Mesothelial cell of epicardium (in vitro differentiated cells): ENCODE data around the gene P2RY8. TPM values are rescaled to one million over a fixed set of nuclear protein-coding genes. Genes with fewer than 3 reads are reported as not detected.
"Not testable (repeated sequence)": the region's sequence is repeated elsewhere in the genome, so short reads cannot be mapped to it uniquely, and the experiment has no call there.

Source experiments
- DNase-seq, 2 experiments: peaks; one replicate each; pipeline ENCODE4 v3.0.0; 2021; ENCODE audit warnings: low spot score in 2 of 2; ENCODE audit not compliant: unreplicated experiment in 2 of 2
- H3K27ac Mint-ChIP-seq: 2 replicates; pipeline ENCODE4 v1.8.0; 2021; ENCODE audit warnings: mixed read lengths
- H3K27me3 Mint-ChIP-seq: 2 replicates; pipeline ENCODE4 v1.8.0; 2021; ENCODE audit warnings: low read depth, mixed read lengths
- H3K36me3 Mint-ChIP-seq: 2 replicates; pipeline ENCODE4 v1.8.0; 2021; ENCODE audit warnings: mixed read lengths
- H3K4me1 Mint-ChIP-seq: 2 replicates; pipeline ENCODE4 v1.8.0; 2021; ENCODE audit warnings: mixed read lengths
- H3K4me3 Mint-ChIP-seq: 2 replicates; pipeline ENCODE4 v1.8.0; 2021; ENCODE audit warnings: mild to moderate bottlenecking, moderate library complexity, mixed read lengths
- H3K9me3 Mint-ChIP-seq: 2 replicates; pipeline ENCODE4 v1.8.0; 2021; ENCODE audit warnings: mixed read lengths
- total RNA-seq: library from RNA; stranded (reverse); gene quantifications from 3 replicates; pipeline ENCODE4 v1.2.1, GENCODE V29; 2021
- TF ChIP-seq, protein P1 (sequence below): fragments of 200-600 bp; sonication (generic); IDR thresholded peaks from one replicate; pipeline ENCODE4 v1.5.0; 2021; ENCODE audit warnings: antibody characterized with exemption; ENCODE audit not compliant: unreplicated experiment

P2RY8 gene
- total RNA-seq, 1 donor from 2014 or later = not detected

DNA sequence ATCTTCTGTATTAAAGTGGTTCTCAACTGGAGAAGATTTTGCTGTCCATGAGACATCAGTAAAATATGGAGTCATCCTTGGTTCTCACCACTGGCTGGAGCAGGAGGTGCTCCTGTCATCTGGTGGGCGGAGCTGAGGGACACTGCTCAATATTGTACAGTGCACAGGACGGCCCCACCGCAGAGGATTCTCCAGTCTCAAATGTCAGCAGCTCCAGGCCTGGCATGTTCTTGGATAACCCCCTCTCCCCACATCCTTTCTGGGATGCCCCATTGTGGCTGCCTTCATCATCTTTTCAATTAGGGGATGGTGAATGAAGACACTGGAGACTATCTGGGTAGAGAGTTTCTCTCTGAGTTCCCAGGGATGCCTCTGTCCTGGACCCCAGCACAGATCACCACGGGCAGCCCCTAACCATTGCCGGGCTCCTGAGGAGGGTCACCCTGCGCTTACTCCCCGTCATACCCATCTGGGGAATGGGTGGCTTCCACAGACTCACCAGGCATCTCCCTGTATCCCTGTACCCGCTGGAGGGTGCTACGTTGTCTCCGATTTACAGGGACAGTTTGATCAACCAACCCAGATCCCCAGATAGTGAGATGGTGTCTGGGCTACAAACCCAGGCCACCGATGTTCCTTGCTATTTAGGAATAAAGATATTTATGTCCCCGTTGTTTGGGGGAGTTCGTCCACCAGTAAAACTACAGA is 21.9 kb upstream of the P2RY8 start:
- TF ChIP-seq, protein P1, sequence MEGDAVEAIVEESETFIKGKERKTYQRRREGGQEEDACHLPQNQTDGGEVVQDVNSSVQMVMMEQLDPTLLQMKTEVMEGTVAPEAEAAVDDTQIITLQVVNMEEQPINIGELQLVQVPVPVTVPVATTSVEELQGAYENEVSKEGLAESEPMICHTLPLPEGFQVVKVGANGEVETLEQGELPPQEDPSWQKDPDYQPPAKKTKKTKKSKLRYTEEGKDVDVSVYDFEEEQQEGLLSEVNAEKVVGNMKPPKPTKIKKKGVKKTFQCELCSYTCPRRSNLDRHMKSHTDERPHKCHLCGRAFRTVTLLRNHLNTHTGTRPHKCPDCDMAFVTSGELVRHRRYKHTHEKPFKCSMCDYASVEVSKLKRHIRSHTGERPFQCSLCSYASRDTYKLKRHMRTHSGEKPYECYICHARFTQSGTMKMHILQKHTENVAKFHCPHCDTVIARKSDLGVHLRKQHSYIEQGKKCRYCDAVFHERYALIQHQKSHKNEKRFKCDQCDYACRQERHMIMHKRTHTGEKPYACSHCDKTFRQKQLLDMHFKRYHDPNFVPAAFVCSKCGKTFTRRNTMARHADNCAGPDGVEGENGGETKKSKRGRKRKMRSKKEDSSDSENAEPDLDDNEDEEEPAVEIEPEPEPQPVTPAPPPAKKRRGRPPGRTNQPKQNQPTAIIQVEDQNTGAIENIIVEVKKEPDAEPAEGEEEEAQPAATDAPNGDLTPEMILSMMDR = no peak
- H3K27ac Mint-ChIP-seq = no peak overlapping the region
- no peaks in the 10 kb centered on the region for H3K36me3 Mint-ChIP-seq
- peaks cover 14% of the 10 kb centered on the region for H3K9me3 Mint-ChIP-seq
- DNase-seq = peak in 1 of 2 experiments; percentile 29
- H3K4me3 Mint-ChIP-seq = no peak overlapping the region
- no peaks in the 10 kb centered on the region for H3K4me1 Mint-ChIP-seq
- H3K27me3 Mint-ChIP-seq = peaks cover 14% of the 10 kb centered on the region

DNA sequence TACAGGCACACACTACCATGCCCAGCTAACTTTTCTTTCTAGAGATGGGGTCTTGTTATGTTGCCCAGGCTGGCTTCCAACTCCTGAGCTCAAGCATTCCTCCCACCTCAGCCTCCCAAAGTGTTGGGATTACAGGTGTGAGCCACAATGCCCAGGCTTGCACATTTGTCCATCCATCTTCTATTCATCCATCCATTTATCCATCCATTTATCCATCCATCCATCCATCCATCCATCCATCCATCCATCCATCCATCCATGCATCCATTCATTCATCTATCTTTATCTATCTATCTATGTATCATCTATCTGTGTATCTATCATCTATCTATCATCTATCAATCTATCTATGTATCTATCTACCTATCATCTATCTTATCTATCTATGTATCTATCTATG is 20.5 kb upstream of the P2RY8 start:
- not testable (repeated sequence) for H3K4me1 Mint-ChIP-seq, H3K36me3 Mint-ChIP-seq, DNase-seq, H3K4me3 Mint-ChIP-seq, H3K27ac Mint-ChIP-seq
- Mint-ChIP-seq H3K27me3 (peaks cover 14% of the 10 kb centered on the region), H3K9me3 (peaks cover 14% of the 10 kb centered on the region)

DNA sequence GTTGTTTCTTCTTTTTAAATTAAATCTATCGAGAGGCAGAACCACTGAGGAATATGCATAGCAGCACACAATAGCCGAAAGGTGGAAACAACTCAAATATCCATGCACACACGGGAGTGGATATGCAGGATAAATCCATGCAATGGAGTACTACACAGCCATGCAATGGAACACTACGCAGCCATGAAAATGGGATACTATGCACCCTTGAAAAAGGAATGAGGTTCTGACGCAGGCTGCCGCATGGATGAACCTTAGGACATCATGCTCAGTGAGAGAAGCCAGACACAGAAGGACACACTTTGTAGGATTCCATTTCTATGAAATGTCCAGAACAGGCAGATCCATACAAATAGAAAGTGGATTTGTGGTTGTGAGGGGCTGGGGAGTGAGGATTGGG is 18.4 kb upstream of the P2RY8 start:
- H3K4me3 Mint-ChIP-seq = no peak overlapping the region
- TF ChIP-seq, protein P1 = no peak

DNA sequence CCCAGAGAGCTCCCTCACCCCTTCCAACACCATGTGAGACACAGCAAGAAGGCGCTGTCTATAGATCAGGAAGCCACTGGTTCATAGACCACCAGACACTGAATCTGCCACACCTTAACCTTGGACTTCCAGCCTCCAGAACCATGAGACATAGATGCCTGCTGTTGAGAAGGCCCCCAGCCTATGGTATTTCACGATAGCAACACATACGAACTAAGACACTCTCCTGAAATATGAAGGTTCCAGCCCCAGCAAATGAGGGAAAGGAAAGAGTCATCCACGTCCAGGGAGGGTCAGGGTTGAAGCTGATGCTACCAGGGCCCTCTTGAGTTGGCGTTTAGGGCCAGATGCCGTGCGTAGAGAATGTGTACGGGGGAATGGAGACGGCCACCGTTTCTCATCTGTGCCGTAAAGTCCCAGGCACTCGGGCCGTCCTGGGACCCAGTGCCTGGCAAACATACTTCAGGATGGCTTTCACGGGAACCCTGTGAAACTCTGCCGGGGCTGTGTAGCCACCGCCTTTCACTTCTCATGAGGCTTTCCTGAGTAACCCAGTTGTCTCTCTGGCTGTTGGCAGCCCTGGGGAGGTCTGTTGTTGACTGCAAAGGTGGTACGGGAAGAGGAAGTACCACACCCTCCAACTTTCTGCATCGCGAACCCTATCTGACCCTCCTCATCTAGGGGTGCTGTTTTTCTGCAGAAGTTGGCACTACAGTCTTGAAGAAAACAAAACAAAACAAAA is 17.7 kb upstream of the P2RY8 start:
- DNase-seq = peak in 1 of 2 experiments; percentile 20
- H3K4me3 Mint-ChIP-seq = no peak overlapping the region
- TF ChIP-seq, protein P1 = no peak
- H3K4me1 Mint-ChIP-seq = no peaks in the 10 kb centered on the region
- H3K9me3 Mint-ChIP-seq = peaks cover 14% of the 10 kb centered on the region
- H3K36me3 Mint-ChIP-seq = no peaks in the 10 kb centered on the region
- no peak overlapping the region for H3K27ac Mint-ChIP-seq
- peaks cover 6% of the 10 kb centered on the region for H3K27me3 Mint-ChIP-seq

More for the DNA sequence above, 18.4 kb upstream of the P2RY8 start:
- Mint-ChIP-seq H3K27ac (no peak overlapping the region), H3K9me3 (peaks cover 14% of the 10 kb centered on the region), H3K36me3 (no peaks in the 10 kb centered on the region), H3K4me1 (no peaks in the 10 kb centered on the region), H3K27me3 (peaks cover 9% of the 10 kb centered on the region)
- no peak for DNase-seq

DNA sequence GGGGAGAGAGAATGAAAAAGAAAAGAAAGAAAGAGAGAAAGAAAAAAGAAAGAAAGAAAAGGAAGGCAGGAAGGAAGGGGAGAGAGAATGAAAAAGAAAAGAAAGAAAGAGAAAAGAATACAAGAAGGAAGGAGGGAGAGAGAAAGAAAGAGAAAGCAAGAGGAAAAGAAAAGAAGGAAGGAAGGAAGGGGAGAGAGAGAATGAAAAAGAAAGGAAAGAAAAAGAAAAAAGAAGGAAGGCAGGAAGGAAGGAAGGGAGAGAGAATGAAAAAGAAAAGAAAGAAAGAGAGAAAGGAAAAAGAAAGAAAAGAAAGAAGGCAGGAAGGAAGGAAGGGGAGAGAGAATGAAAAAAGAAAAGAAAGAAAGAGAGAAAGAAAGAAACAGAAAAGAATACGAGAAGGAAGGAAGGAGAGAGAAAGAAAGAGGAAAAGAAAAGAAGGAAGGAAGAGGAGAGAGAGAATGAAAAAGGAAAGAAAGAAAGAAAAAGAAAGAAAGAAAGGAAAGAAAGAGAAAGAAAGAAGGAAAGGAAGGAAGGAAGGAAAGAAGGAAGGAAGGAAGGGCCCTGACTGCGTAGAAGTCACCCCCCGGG is 15.1 kb upstream of the P2RY8 start:
- peaks cover 6% of the 10 kb centered on the region for H3K27me3 Mint-ChIP-seq
- H3K9me3 Mint-ChIP-seq = peaks cover 7% of the 10 kb centered on the region
- H3K4me3 Mint-ChIP-seq = no peak overlapping the region
- H3K27ac Mint-ChIP-seq = no peak overlapping the region
- TF ChIP-seq, protein P1 = no peak
- no peak for DNase-seq
- no peaks in the 10 kb centered on the region for H3K4me1 Mint-ChIP-seq
- H3K36me3 Mint-ChIP-seq = no peaks in the 10 kb centered on the region
